GM19467 (cell line): ENCODE data around the gene OSBPL10.
"Not testable (repeated sequence)": the region's sequence is repeated elsewhere in the genome, so short reads cannot be mapped to it uniquely, and the experiment has no call there.

Experiments
- ATAC-seq: cut with Tn5 transposase; IDR thresholded peaks from one replicate; pipeline ENCODE4 v1.9.1; 2021; ENCODE audit warnings: mild to moderate bottlenecking, moderate library complexity; ENCODE audit not compliant: unreplicated experiment

Gene OSBPL10

DNA sequence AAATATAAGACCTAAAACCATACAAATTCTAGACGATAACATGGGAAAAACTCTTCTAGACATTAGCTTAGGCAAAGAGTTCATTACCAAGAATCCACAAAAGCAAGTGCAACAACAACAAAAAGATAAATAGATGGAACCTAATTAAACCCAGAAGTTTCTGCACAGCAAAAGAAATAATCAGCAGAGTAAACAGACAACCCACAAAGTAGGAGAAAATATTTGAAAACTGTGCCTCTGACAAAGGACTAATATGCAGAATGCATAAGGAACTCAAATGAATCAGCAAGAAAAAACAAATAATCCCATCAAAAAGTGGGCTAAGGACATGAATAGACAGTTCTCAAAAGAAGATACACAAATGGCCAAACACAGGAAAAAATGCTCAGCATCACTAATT is 198.8 kb downstream of the OSBPL10 start:
- not testable (repeated sequence) for ATAC-seq

DNA sequence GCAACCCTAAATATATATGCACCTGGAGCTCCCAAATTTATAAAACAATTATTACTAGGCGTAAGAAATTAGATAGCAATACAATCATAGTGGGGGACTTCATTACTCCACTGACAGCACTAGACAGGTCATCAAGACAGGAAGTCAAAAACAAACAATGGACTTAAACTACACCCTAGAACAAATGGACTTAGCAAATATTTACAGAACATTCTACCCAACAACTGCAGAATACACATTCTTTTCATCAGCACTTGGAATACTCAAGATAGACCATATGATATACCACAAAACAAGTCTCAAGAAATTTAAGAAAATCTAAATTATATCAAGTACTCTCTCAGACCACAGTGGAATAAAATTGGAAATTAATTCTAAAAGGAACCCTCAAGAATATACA is 201.5 kb downstream of the OSBPL10 start:
- ATAC-seq = no peak

DNA sequence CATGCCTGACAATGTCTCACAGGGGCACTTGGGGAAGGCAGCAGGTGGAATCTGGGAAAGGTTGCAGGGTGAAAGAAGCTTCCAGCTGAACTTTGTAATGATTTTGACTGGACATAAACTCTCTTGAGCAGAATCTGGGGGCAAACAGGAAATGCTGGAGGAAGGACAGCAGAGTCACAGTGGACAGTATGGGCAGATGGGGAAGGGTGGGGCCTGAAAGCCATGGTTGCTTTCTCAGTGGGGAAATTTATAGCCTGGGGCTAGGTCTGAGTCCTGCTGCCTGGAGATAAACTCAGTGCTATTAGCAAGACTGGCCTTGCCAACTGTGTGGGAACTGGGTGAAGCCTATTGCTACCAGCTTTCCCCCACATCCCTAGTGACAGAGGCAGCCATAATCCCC is 203.2 kb downstream of the OSBPL10 start:
- no peak for ATAC-seq

DNA sequence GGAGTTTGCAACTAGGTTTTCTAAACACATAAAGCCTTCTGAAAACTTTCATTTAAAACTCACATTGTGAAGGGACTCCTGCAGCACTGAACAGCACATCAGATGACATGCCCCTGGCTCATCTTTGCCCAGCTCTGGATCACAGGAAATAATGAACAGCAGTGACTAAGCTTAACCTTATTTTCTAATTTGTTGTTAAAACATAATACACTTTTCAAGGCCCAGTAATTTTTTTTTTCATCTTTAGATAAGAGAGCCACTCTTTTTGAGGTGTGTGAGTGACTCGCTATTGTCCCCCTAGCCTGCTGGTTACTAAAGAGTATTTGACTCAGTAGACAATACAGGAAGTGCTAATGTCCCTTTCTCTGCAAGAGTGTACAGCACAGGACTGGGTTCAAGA is 204.0 kb downstream of the OSBPL10 start:
- ATAC-seq = no peak

DNA sequence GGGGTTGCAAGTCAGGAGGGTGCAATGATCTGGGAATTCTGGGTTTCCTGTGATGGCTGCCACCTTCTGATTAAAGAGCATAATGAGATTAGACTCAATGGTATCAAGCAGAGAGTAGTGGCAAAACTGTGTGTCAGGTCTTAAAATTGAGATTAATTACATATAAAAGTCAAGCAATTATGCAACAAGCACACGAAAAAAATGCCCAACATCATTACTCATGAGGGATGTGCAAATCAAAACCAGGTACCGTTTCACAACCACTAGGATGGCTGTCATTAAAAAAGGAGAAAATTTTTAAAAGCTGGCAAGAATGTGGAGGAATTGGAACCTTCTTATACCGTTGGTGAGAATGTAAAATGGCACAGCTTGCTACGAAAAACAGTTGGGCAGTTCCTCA is 205.0 kb downstream of the OSBPL10 start:
- ATAC-seq = no peak

DNA sequence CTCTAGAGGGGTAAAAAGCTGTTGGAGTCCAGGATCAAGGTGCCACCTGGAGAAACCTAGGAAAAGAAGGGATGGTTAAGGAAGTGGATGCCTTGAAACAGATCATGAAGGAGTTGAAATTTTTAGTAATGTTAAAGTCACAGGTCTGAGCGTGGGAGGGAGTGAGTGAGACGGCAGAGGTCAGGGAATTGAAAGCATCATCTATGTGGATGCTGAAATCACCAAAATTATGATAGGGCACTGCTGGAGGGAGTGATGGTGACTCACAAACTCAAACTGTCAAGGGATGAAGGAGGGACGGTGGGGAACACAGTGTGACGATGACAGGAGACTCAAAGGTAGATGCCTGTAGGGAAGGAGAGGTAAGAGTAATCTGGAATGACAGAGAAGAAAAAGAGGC is 205.7 kb downstream of the OSBPL10 start:
- ATAC-seq = no peak

DNA sequence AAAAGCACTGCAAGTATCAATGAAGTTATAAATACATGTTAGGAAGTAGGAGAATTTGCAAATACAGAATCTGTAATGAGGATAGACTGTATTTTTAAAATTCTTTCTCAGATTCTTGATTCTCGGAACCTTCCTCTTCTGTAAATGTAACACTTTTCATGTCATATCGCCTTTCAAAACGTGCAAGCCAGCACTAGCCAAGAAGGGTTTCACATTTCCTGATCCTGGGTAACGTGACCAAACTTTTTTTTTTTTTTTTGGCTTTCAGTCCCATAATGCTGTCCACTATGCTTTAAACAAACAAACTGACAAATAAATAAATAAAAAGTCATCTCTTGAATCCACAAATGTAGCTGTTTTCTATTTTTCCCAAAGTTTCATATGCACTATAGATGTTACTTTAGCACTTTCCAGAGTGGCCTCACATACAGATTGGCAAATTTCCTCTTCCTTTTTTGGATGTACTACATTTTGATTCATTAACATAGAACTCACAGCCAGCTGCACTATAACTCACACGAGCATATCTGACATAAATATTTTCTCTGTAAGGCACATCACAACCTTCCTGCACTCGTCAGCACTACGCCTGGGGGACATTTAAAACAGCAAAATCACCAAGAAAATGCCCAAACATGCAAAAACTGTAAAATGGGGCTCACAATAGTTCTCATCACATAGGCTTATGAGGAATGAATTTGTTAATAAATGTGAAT is 208.1 kb downstream of the OSBPL10 start:
- no peak for ATAC-seq

DNA sequence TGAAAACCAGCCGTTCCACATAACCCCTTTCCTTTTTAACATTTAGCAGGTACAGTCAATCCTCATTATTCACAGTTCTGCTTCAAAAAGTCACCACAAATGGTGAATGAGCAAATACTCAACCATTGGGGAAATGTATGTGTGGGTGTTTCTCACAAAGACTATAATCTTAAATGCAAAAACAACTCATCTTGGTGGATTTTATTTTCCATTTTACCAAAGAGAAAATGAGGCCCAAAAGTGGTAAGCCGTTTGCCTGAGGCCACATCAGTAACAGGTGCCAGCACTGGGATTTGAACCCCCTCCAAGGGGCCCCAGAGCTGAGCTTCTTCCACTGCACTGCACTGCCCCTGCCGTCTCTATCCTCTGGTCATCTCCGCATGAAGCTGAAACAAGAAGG is 208.8 kb downstream of the OSBPL10 start:
- no peak for ATAC-seq

DNA sequence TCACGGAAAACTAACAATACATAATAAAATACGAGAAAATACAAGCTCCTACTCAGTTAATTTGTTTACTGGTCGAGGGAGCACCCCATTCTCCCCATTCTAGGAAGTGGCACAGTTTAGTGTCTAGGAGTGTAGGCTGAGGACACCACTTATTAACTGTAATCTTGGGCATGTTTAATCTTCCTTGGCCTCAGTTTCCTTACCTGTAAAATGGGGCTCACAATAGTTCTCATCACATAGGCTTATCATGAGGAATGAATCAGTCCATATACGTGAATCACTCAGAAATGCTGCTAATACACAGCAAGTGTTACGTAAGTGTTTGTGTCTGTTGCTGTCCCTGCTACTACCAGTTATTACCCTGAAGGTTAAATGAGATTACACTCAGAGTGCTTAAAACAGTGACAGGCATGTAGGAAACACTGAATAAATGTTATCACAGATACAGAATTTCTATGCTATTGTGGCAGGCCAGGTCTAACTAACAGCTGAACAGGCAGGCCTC is 210.2 kb downstream of the OSBPL10 start:
- ATAC-seq = no peak

DNA sequence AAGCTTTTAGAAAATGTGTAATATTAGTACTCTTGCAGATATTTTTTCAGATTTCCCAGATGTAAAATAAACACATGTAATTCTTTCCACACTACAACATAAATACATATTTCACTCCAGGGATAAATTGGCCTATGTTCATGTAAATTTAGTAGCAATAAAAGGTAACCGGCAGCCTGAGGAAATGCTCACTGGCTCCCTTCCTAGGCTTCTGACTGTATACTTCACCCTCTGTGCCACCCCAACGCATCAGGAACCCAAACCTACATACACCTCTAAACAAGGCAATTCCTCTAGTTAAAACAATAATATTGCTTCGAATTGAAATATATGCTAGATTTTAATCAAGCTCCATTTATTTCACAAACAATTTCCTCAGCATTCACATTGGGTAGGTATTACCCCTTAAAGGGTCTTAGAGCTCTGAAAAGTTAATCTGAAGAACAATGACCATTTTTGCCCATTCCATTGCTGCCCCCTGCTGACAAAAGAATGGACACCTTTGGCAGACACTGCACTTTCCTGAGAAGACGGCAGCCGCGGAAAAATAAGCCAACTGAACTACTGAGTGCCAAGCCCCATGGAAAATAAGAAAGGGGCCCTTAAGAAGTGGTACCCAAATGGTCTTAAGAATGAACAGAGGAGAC is 212.5 kb downstream of the OSBPL10 start:
- ATAC-seq = no peak

DNA sequence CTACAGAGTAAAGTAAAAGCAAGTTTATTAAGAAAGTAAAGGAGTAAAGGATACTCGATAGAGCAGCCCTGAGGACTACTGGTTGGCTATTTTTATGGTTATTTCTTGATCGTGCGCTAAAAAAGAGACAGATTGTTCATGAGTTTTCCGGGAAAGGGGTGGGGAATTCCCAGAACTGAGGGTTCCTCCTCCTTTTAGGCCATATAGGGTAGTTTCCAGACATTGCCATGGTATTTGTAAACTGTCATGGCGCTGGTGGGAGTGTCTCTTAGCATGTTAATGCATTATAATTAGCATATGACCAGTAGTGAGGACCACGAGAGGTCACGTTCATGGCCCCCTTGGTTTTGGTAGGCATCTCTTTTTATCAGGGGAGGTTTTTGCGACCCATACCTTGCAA is 213.1 kb downstream of the OSBPL10 start:
- ATAC-seq = no peak

DNA sequence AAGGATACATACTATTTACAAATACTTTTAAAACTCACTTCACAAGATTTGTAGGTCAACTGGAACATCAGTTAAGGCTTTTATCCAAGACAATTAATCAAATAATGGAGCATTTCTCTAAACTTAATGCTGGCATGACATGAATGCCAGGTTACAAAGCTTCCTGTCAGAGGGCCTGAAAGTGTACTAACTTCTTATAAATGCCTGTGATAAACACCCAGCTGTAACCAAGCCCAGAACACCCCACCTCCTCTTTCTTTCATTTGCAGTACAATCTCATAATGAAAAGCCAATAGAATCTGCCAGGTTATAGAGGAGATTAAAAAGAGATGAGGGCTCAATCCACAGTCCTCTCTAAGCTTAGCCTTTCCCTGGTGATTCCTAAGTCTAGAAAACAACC is 214.4 kb downstream of the OSBPL10 start:
- ATAC-seq = no peak

DNA sequence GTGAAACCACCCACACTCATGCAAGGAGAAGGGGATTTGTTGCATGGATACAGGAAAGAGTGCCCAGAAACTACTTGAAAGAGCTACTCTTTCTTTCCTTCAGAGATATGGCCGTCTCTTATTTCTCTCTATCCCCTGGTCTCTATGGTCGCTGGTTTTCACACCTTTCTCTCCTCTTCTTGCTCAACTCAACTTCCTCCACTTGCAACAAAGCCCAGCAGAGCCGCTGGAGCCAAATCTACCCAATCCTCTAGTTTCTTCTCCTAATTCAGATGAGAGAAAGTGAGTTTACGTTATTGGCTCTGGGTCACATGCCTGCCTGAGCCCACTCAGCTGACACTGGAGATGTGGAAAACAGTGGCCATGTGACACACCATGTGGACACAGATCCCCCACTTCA is 215.2 kb downstream of the OSBPL10 start:
- ATAC-seq = no peak

DNA sequence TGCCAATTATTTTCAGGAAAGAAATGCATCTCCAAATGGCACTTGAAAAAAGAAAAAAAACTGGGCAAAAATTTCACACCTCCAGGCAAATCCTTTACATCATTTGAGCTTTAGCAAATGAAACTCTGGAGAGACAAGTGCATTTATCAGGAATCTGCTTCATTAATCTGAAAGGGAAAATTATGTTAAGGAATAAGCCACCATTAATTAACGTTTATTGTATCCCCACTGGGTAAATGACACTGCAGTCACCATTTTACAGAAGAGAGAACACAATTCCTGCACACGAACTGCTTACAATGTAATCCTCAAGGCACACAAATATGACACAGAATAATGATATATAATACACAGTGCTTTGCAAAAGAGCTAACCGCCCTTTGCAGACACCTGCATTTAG is 217.3 kb downstream of the OSBPL10 start:
- ATAC-seq = no peak

DNA sequence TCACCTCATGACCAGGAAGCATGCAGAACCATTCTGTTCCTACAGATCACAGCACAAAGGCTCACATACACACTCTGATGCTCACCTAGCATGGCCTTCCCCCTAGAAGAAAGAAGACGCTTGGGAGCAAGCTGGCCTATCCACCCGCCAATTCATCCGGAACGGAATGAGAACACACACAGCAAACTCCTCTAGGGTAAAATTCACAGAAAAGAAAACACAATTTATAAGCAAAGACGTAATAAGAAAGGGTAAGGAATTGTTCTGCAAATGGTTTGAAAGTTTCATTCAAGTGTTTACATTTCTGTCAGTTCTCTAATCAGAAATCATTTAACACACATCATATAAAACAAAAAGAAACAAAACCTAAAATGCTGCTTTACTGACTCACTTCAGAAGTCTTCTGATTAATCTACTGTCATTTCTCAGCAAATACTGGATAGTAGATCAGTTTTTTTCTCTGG is 218.1 kb downstream of the OSBPL10 start:
- no peak for ATAC-seq

DNA sequence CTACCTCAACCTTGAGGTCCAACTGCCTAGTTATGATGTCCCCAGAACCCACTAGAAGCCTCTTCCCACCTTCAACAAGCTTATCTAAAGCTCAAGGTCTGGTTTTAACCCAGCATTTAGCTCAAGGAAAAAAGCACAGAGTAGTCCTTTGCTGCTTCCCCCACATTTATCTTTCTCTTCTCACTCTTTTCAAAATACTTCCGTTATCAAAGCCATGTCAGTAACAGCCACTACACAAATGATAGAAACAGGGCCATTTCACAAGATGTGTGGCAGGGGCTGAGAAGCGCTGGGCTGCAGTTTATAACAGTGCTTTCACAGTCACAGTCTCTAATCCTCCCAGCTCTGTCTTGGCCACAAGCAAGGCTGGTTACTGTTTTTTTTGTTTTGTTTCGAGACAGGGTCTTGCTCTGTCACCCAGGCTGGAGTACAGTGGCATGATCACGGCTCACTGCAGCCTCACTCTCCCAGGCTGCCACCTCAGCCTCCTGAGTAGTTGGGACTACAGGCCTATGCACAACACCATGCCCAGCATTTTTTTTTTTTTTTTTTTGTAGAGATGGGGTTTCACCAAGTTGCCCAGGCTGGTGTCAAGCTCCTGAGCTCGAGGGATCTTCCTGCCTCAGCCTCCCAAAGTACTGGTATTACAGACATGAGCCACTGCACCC is 218.8 kb downstream of the OSBPL10 start:
- ATAC-seq = no peak

DNA sequence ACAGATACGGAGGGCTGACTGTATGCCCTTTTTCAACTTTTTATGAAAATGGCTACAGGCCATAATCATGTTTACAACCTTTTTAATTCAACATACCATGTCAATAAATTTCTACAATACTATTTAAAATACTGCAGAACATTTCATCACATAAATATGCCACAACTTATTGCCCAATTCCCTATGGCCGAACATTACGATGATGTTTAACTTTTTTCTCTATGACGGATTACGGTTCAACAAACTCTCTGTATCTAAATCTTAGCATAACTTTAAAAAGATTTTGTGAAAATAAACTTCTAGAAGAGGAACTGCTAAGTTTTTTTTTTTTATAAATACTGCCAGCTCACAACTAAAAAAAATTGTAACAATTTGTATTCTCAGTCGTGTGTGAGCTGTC is 220.4 kb downstream of the OSBPL10 start:
- ATAC-seq = no peak

DNA sequence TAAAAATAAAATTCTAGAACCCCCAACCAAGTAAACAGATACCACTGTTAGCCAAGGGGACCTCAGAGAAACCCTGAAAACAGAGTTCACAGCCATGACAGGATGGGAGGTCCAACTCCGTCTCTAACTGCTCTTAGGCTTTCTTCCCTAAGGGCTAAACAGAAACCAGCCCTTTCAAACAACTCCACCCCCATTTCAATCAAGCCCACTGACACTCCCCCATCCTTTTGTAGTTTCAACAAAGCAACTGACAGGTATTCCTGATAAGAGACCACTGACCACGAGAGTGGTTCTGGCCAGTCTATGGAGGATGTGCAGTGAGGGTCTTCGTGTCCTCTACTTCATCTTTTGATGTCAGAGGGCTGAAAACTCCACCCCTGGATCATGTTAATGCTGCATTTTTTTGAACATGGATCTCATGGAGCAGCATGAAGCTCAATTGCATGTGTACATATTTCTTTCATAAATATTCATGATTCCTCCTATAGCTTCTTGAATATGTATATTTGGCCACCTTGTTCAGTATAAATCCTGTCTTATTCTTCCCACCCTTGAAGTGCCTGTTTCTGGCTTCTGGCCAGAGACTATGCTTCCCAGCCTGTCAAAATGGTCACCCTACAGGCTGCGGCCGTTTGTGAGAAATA is 222.6 kb downstream of the OSBPL10 start:
- no peak for ATAC-seq

DNA sequence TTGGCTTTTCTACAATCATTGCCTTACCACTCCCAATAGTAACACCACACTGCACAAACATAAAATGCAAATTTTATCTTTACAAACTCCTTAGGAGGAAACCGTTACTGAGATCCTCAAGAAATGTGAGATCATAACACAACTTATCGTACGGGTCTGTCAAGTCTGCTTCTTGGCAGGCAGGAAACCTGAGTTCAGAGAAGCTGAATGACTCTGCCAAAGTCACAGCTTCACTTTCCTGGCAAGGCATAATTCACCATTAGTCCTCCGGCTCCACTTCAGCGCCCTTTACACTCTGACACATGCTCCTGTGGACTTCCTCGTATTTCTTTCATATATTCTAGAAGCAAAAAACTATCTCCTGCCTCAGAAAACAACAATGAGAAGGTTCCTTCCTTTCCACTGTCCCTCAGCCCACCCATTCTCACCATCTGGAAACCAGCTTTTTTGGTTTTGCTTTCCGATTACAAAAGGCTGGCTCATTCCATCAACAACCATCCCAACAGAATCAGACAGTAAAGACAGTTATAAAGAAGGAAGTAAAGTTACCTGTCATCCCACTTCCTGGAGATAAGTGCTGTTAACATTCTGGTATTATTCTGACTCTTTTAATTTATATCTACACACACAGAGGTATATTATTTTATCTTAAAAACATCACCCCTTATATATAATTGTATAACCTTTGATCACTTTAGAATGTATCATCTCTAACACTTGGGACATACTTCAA is 225.0 kb downstream of the OSBPL10 start:
- no peak for ATAC-seq

DNA sequence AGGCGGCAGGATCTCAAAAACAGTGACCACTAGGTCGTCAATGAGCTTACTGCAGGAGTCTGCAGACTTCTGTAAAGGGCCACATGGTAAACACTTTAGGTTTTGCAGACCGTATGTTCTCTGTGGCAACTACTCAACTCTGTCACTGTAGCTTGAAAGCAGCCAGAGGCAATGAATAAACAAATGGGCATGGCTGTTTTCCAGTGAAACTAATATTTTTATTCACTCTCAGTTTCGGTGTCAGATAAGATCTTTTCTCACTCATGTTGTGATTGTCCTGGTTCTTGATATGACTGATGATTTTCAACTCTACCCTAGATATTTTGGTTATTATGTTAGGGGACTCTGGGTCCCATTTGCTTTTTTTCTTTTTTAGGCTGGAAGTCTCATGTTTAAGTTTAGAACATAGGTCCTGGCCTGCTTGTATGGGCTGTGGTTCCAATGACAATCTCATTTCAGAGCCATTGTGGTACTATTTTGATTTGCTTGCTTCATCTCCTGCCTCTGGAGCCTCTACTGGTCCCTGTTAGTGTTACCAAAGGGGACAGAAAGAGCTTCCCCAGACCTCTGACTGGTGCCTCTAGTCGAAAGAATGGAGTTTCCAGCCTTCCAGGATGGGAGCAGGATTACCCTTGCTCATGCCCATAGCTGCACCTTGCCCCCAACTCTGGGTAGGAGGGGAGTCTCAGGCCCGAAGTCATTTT is 226.3 kb downstream of the OSBPL10 start:
- ATAC-seq = peak; percentile 80
